Measurements from ENCODE around the gene SPATA31E1. TPM values are rescaled to one million over a fixed set of nuclear protein-coding genes. Genes with fewer than 3 reads are reported as not detected.
"Not testable (repeated sequence)": the region's sequence is repeated elsewhere in the genome, so short reads cannot be mapped to it uniquely, and the experiment has no call there.

SPATA31E1 gene
- total RNA-seq: not detected
- long read RNA-seq: 0 reads

- DNase-seq (ENCODE audit: missing footprints) (no peak), ATAC-seq (no peak)
- intact Hi-C loops (cut with DNase I): no loop called here
Observed at GRCh38 chr9:87882627-87883026, at the start of gene SPATA31E1. Gene SPATA31E1 (plus strand): TSS chr9:87882877. CDS start chr9:87882892, 15 bp downstream.

- intact Hi-C loops (cut with DNase I): no loop called here
- no peak for DNase-seq (ENCODE audit: missing footprints)
Observed at GRCh38 chr9:87834357-87834756, 48.3 kb upstream of the SPATA31E1 start.

DNA sequence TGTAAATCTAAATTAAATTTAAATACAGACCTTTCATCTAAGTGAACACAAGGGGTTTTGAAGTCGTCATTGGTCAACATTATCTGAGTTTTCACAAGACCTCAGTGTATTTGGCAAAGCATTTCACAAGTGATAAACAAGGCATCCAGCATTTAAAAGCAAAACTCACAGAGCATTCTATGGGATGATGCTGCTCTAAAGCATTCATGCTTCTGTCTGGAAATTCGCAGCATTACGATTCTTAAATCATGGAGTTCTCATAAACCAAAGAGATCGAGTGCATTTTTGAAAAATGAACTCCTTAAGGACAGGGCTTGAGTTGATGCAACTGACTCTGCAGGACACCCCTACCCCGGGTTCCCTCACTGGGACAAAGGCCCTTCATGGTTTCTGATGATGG, 46.1 kb upstream of the SPATA31E1 start:
- DNase-seq (ENCODE audit: missing footprints): no peak
- no peak for ATAC-seq
- intact Hi-C loops (cut with DNase I): no loop called here

More at GRCh38 chr9:87834357-87834756, 48.3 kb upstream of the SPATA31E1 start:
- no peak for ATAC-seq

GRCh38 chr9:87836951-87837705, 45.5 kb upstream of the SPATA31E1 start:
- DNase-seq (ENCODE audit: missing footprints) (peak; percentile 23), ATAC-seq (peak; percentile 48)
- intact Hi-C loops (cut with DNase I): no loop called here

GRCh38 chr9:87840134-87840533, 42.5 kb upstream of the SPATA31E1 start:
- DNase-seq (ENCODE audit: missing footprints): no peak
- no peak for ATAC-seq
- intact Hi-C loops (cut with DNase I): no loop called here

GRCh38 chr9:87842878-87843585, 39.6 kb upstream of the SPATA31E1 start:
- intact Hi-C loops (cut with DNase I): no loop called here
- DNase-seq (ENCODE audit: missing footprints) (no peak), ATAC-seq (no peak)

- intact Hi-C loops (cut with DNase I): no loop called here
- ATAC-seq (no peak), DNase-seq (ENCODE audit: missing footprints) (no peak)
Observed at GRCh38 chr9:87844506-87844905, 38.2 kb upstream of the SPATA31E1 start.

GRCh38 chr9:87847817-87848216, 34.9 kb upstream of the SPATA31E1 start:
- intact Hi-C loops (cut with DNase I); DNase-seq (ENCODE audit: missing footprints); ATAC-seq: not testable (repeated sequence)

DNA sequence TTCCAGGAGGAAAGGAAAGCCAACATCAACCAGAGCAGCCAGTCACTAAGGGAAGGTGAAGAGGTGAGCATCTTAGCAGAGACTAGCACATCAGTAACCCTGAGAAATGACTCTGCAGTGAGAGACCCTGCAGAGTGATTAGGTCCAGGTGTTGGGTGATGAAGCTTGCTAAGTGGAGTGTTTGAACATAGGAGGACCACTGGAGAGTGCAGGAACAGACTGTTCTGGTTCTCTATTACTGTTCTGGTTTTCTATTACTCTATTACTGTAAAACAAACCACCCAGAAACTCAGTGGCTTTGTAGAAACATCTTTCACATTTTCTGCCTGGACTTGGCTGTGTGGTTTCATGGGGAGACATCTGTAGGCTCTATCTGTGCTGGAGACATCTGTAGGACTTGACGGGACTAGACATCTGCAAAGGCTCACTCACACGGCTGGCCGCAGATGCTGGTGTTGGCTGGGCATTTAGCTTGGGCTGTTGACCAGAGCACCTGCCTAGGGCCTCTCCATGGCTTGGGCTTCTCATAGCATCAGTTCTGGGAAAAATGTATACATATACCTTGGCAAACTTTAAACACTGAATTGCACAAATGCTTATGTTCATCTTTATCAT, 33.4 kb upstream of the SPATA31E1 start:
- DNase-seq (ENCODE audit: missing footprints): peak; percentile 23
- no peak for ATAC-seq
- intact Hi-C loops (cut with DNase I): no loop called here

DNA sequence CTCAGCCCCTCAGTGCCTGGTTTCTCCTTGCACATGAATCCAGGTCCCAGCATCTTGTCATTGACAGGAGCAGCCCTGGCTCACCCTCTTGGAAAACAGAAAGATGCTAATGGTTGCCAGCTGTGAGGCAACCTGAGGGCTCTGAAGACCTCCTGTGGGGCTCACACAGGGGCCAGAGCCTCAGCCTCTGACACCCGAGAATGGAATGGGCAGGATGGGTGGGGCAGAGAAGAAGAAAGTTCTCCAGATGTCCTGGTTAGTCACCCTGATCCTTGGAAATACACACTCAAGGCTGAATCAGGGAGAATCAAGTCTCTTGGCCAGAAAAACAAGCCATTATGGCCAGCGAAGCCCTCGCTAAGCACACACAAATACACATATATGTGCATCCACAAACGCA, 32.3 kb upstream of the SPATA31E1 start:
- DNase-seq (ENCODE audit: missing footprints): peak; percentile 4
- intact Hi-C loops (cut with DNase I): no loop called here
- ATAC-seq: no peak

- ATAC-seq: not testable (repeated sequence)
- DNase-seq (ENCODE audit: missing footprints): peak; percentile 51
Observed at GRCh38 chr9:87851186-87851585, 31.5 kb upstream of the SPATA31E1 start.

DNA sequence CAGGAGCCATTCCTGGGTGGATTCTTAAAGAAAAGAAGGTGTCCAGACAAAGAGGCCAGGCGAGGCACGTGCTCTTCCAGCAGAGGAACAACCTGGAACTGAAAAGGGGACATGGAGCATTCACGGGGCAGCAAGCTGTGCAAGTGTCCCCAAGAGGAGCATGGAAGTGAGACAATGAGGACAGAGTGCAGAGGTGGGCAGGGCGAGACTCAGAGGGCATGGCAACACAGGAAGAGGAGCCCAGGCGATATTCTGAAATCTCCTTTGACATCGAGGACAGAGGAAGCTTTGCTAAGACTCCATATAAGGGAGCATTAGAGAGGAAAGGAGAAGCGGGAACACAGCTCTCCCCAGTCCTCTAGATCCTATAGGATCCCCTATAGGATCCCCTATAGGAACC, 29.4 kb upstream of the SPATA31E1 start:
- intact Hi-C loops (cut with DNase I): no loop called here
- ATAC-seq: no peak
- no peak for DNase-seq (ENCODE audit: missing footprints)

More at GRCh38 chr9:87851186-87851585, 31.5 kb upstream of the SPATA31E1 start:
- intact Hi-C loops (cut with DNase I): not testable (repeated sequence)

GRCh38 chr9:87853876-87854579, 28.6 kb upstream of the SPATA31E1 start:
- DNase-seq (ENCODE audit: missing footprints) (no peak), ATAC-seq (no peak)
- intact Hi-C loops (cut with DNase I): no loop called here

DNA sequence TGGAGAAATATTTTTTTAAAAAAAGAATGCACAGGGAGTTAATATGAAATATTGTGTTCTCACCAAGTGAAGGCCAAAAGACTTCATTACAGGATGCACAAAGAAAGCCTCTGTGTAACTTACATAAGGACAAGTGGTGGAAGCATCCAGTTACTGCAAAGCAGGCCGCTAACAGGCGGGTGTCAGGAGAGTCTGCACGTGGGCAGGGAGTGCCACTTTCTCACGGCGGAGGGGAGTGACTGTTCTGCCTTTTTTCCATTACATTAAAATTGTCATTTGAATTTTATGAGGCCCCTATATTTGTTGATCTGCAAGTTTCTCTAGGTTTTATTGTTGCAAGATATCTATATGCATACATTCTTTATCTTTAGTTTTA, 28.1 kb upstream of the SPATA31E1 start:
- ATAC-seq (no peak), DNase-seq (ENCODE audit: missing footprints) (no peak)
- intact Hi-C loops (cut with DNase I): no loop called here

GRCh38 chr9:87855061-87855460, 27.6 kb upstream of the SPATA31E1 start:
- no peak for ATAC-seq
- intact Hi-C loops (cut with DNase I): no loop called here

DNA sequence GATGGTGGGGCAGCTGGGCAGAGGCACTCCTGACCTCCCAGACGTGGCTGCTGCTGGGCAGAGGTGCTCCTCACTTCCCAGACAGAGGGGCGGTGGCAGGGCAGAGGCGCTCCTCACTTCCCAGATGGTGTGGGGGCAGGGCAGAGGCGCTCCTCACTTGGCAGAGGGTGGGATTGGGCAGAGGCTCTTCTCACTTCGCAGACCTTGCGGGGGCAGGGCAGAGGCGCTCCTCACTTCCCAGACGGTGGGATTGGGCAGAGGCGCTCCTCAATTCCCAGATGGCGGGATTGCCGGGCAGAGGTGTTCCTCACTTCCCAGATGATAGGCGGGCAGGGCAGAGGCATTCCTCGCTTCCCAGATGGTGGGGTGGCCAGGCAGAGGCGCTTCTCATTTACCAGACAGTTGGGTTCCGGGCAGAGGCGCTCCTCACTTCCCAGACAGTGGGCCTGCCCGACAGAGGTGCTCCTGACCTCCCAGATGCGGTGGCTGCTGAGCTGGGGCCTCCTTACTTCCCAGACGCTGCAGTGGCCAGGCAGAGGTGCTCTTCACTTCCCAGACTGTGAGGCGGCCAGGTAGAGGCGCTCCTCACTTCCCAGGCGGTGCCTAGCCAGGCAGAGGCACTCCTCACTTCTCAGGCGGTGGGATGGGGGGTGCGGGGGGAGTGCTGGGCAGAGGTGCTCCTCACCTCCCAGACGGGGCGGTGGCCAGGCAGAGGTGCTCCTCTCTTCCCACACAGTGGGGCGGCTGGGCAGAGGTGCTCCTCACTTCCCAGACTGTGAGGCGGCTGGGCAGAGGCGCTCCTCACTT, 25.3 kb upstream of the SPATA31E1 start:
- no peak for ATAC-seq
- DNase-seq (ENCODE audit: missing footprints): no peak
- intact Hi-C loops (cut with DNase I): no loop called here

More at GRCh38 chr9:87855061-87855460, 27.6 kb upstream of the SPATA31E1 start:
- no peak for DNase-seq (ENCODE audit: missing footprints)

GRCh38 chr9:87857948-87858335, 24.7 kb upstream of the SPATA31E1 start:
- intact Hi-C loops (cut with DNase I): no loop called here
- DNase-seq (ENCODE audit: missing footprints) (no peak), ATAC-seq (no peak)

- DNase-seq (ENCODE audit: missing footprints) (no peak), ATAC-seq (no peak)
- intact Hi-C loops (cut with DNase I): no loop called here
Observed at GRCh38 chr9:87859137-87859536, 23.5 kb upstream of the SPATA31E1 start.

All from Right ventricle myocardium inferior (tissue), 1 donor.